ENCODE data around the gene ZNF783. TPM values are rescaled to one million over a fixed set of nuclear protein-coding genes. Genes with fewer than 3 reads are reported as not detected.

ZNF783 gene
- polyA plus RNA-seq, 1 donor (not counting 4 experiments of a cell fraction or from before 2014, with no cell fraction given), result 4.2 TPM

DNA sequence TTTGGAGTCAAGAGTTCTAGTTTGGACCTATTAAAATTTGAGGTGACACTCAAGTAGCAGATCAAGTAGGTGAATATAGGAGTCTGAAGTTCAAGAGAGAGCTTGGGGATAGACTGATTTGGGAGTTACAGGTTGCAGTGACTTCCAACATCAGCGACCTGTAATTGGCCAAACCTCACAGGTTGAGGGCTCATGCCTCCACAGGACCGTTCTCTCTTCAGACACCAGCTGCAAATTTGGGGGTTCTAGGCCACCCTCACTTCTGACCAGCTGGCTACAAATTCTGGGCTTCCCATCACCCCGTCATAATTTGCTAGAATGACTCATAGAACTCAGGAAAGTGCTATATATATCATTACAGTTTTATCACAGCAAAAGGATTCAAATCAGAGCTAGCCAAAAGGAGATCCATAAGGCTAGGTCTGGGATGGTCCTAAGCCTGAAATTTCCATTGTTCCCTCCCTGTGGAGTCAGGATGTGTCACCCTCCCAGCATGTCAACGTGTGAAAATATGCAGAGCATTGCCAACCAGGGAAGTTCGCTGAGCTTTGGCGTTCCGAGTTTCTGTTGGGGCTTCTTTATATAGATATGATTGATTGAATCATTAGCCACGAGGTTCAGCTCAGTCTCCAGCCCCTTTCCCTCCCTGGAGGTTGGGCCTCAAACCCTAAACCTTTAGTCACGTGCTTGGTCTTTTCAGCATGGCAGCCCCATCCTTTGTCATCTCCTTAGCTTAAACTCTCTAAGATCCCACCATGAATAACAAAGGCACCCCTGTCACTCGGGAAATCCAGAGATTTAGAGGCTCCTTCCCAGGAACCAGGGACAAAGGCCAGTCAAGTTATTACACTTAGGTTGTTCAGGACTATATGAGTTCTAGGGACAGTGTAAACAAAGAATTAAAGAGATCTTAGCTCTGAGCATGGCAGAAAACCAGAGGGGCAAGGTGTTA lies 43.3 kb upstream of the ZNF783 start:
- Histone ChIP-seq H3K4me2 (ENCODE audit: control insufficient read depth, extremely low read depth, insufficient read depth, low read depth, low read length) (no peak overlapping the region), H3K4me1 (ENCODE audit: control insufficient read depth, extremely low read depth, insufficient read depth, low read length) (peaks cover 12% of the 10 kb centered on the region), H3K9me3 (ENCODE audit: control insufficient read depth, low read depth, low read length) (no peaks in the 10 kb centered on the region), H2AFZ (ENCODE audit: control insufficient read depth, low read length) (no peak overlapping the region), H3K9ac (ENCODE audit: control insufficient read depth, extremely low read depth, insufficient read depth, low read length) (no peak overlapping the region), H3K27ac (ENCODE audit: control insufficient read depth, insufficient read depth, low read length) (no peak overlapping the region), H3K36me3 (ENCODE audit: control insufficient read depth in 2 of 2, extremely low read depth in 1 of 2, insufficient read depth in 2 of 2, low read length in 2 of 2) (peaks cover 41 to 42% of the 10 kb centered on the region in 2 experiments), H4K20me1 (ENCODE audit: control insufficient read depth, extremely low read depth, insufficient read depth, low read length) (no peaks in the 10 kb centered on the region), H3K79me2 (ENCODE audit: control insufficient read depth, insufficient read depth, low read length) (peaks cover 3% of the 10 kb centered on the region), H3K4me3 (ENCODE audit: control insufficient read depth in 2 of 3, extremely low read depth in 1 of 3, insufficient read depth in 2 of 3, low read depth in 1 of 3, low read length in 3 of 3) (no peak overlapping the region), H3K27me3 (ENCODE audit: control insufficient read depth, extremely low read depth, insufficient read depth, low read length) (no peaks in the 10 kb centered on the region), H3K9me1 (ENCODE audit: control insufficient read depth, extremely low read depth, insufficient read depth, low read length) (no peaks in the 10 kb centered on the region)
- TF ChIP-seq EZH2 (IDR thresholded peaks at IDR 0.05; ENCODE audit: low read length), result no peak
- TF ChIP-seq, protein P1, sequence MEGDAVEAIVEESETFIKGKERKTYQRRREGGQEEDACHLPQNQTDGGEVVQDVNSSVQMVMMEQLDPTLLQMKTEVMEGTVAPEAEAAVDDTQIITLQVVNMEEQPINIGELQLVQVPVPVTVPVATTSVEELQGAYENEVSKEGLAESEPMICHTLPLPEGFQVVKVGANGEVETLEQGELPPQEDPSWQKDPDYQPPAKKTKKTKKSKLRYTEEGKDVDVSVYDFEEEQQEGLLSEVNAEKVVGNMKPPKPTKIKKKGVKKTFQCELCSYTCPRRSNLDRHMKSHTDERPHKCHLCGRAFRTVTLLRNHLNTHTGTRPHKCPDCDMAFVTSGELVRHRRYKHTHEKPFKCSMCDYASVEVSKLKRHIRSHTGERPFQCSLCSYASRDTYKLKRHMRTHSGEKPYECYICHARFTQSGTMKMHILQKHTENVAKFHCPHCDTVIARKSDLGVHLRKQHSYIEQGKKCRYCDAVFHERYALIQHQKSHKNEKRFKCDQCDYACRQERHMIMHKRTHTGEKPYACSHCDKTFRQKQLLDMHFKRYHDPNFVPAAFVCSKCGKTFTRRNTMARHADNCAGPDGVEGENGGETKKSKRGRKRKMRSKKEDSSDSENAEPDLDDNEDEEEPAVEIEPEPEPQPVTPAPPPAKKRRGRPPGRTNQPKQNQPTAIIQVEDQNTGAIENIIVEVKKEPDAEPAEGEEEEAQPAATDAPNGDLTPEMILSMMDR (optimal IDR thresholded peaks at IDR 0.05 in 1 of 3, IDR thresholded peaks at IDR 0.05 in 1 of 3, conservative IDR thresholded peaks at IDR 0.05 in 1 of 3; ENCODE audit: extremely low read depth in 1 of 3, insufficient read depth in 2 of 3, low read length in 3 of 3), result no peak
- no peak for DNase-seq (ENCODE audit: low read depth, low spot score)
- no peak for FAIRE-seq
- dilution Hi-C loops (cut with MboI; ENCODE audit: extremely low pct_ligation_motif_present, low sequenced_read_pairs), result no loop called here

DNA sequence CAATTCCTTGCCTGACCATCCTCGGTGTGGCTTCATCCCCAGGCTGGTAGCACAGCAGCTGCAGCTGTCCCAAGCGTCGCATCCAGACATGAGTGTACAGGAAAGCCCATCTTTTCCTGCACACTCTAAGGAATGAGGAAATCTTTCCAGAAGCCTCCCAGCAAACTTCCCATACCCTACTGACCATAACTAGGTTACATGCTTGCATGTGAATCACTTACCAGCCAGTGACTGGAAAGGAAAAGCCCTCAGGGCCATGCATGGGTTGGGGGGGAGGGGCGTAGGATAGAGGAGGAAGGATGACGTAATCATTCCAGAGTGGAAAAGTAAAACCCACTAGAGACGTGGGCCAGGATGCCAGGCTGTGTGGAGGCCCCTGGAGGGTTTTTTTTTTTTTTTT lies 41.5 kb upstream of the ZNF783 start:
- H3K27me3 ChIP-seq (ENCODE audit: control insufficient read depth, extremely low read depth, insufficient read depth, low read length), result no peaks in the 10 kb centered on the region

More for the DNA sequence above, 41.5 kb upstream of the ZNF783 start:
- FAIRE-seq (peak; percentile 70), DNase-seq (ENCODE audit: low read depth, low spot score) (no peak)
- peak overlapping the region; percentile 17 for H3K4me2 ChIP-seq (ENCODE audit: control insufficient read depth, extremely low read depth, insufficient read depth, low read depth, low read length)
- no peaks in the 10 kb centered on the region for H3K9me3 ChIP-seq (ENCODE audit: control insufficient read depth, low read depth, low read length)
- H4K20me1 ChIP-seq (ENCODE audit: control insufficient read depth, extremely low read depth, insufficient read depth, low read length), result no peaks in the 10 kb centered on the region
- peaks cover 12% of the 10 kb centered on the region for H3K4me1 ChIP-seq (ENCODE audit: control insufficient read depth, extremely low read depth, insufficient read depth, low read length)
- H3K79me2 ChIP-seq (ENCODE audit: control insufficient read depth, insufficient read depth, low read length), result peaks cover 3% of the 10 kb centered on the region
- H3K9ac ChIP-seq (ENCODE audit: control insufficient read depth, extremely low read depth, insufficient read depth, low read length), result no peak overlapping the region
- TF ChIP-seq EZH2 (IDR thresholded peaks at IDR 0.05; ENCODE audit: low read length), result no peak
- TF ChIP-seq, protein P1 (optimal IDR thresholded peaks at IDR 0.05 in 1 of 3, IDR thresholded peaks at IDR 0.05 in 1 of 3, conservative IDR thresholded peaks at IDR 0.05 in 1 of 3; ENCODE audit: extremely low read depth in 1 of 3, insufficient read depth in 2 of 3, low read length in 3 of 3), result no peak
- dilution Hi-C loops (cut with MboI; ENCODE audit: extremely low pct_ligation_motif_present, low sequenced_read_pairs), result no loop called here
- no peak overlapping the region for H3K4me3 ChIP-seq (ENCODE audit: control insufficient read depth in 2 of 3, extremely low read depth in 1 of 3, insufficient read depth in 2 of 3, low read depth in 1 of 3, low read length in 3 of 3)
- no peaks in the 10 kb centered on the region for H3K9me1 ChIP-seq (ENCODE audit: control insufficient read depth, extremely low read depth, insufficient read depth, low read length)
- H3K27ac ChIP-seq (ENCODE audit: control insufficient read depth, insufficient read depth, low read length), result peak overlapping the region; percentile 13
- peaks cover 31 to 32% of the 10 kb centered on the region in 2 experiments for H3K36me3 ChIP-seq (ENCODE audit: control insufficient read depth in 2 of 2, extremely low read depth in 1 of 2, insufficient read depth in 2 of 2, low read length in 2 of 2)
- H2AFZ ChIP-seq (ENCODE audit: control insufficient read depth, low read length), result no peak overlapping the region
